Cardiac muscle cell (in vitro differentiated cells and primary cell): ENCODE measurements around the gene TM2D3. TPM values are rescaled to one million over a fixed set of nuclear protein-coding genes. Genes with fewer than 3 reads are reported as not detected.

Experiments
- DNase-seq, 2 donors: peaks; one replicate each; pipeline versions ENCODE4 v3.0.0 to v3.0.0-alpha.2; 2010 to 2017; ENCODE audit warnings: low read depth in 1 of 2, low spot score in 1 of 2
- H3K27ac ChIP-seq: fragments of 200-600 bp; sonication (generic); 2 replicates; pipeline ENCODE4 v1.5.1; 2016
- H3K27me3 ChIP-seq: fragments of 200-600 bp; sonication (generic); 2 replicates; pipeline ENCODE4 v1.6.0; 2016; ENCODE audit warnings: control low read depth
- H3K36me3 ChIP-seq: fragments of 200-600 bp; sonication (generic); 2 replicates; pipeline ENCODE4 v1.5.1; 2016; ENCODE audit warnings: control low read depth
- H3K4me1 ChIP-seq: fragments of 200-600 bp; sonication (generic); 2 replicates; pipeline ENCODE4 v1.8.1; 2017; ENCODE audit warnings: low read depth, mild to moderate bottlenecking, mixed run types
- H3K4me3 ChIP-seq: fragments of 200-600 bp; sonication (generic); 2 replicates; pipeline ENCODE4 v1.5.1; 2016; ENCODE audit warnings: mild to moderate bottlenecking
- H3K9me3 ChIP-seq: fragments of 200-600 bp; sonication (generic); 2 replicates; pipeline ENCODE4 v1.5.1; 2017; ENCODE audit warnings: low read depth, mild to moderate bottlenecking, control low read depth
- polyA plus RNA-seq: library from polyadenylated mRNA; unstranded; fragments of >200 nt; fragmentation: Nextera tagmentation; extraction: Ambion mirVana; gene quantifications from 2 replicates; pipeline ENCODE4 v1.2.1, GENCODE V29; 2016
- total RNA-seq: library from RNA; depleted of rRNA; stranded (reverse); fragments of >200 nt; gene quantifications from 2 replicates; pipeline ENCODE4 v1.2.3, GENCODE V29; 2016
- TF ChIP-seq, protein P1 (sequence below): IDR thresholded peaks from 2 replicates; pipeline ENCODE4 v1.5.1; 2012; ENCODE audit warnings: low read depth, mild to moderate bottlenecking, low read length

TM2D3 gene
- total and polyA plus RNA-seq, 2 experiments from 2014 or later, result 36.3 to 65.4 TPM

DNA sequence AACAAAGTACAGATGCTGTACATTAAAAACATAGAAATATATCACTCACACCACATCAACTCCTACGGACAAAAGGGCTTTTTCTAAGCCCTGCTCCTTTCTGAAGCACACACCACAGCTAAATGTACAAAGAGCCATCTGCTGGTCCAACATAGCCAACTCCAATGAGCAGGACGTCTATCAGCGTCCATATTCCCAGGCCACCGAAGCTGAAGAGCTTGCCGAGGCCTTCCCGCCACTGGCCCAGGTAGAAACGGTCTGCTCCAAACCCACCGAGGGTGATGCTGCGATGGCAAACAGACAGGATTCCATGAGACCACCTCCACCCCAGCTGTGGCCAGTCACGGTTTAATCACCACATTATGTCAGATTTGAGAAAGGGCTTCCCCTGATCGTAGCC, 9.8 kb downstream of the TM2D3 start:
- Histone ChIP-seq H3K9me3 (no peaks in the 10 kb centered on the region), H3K27me3 (no peaks in the 10 kb centered on the region), H3K36me3 (peaks cover 47% of the 10 kb centered on the region), H3K4me1 (peaks cover 1% of the 10 kb centered on the region), H3K4me3 (no peak overlapping the region), H3K27ac (no peak overlapping the region)
- TF ChIP-seq, protein P1, sequence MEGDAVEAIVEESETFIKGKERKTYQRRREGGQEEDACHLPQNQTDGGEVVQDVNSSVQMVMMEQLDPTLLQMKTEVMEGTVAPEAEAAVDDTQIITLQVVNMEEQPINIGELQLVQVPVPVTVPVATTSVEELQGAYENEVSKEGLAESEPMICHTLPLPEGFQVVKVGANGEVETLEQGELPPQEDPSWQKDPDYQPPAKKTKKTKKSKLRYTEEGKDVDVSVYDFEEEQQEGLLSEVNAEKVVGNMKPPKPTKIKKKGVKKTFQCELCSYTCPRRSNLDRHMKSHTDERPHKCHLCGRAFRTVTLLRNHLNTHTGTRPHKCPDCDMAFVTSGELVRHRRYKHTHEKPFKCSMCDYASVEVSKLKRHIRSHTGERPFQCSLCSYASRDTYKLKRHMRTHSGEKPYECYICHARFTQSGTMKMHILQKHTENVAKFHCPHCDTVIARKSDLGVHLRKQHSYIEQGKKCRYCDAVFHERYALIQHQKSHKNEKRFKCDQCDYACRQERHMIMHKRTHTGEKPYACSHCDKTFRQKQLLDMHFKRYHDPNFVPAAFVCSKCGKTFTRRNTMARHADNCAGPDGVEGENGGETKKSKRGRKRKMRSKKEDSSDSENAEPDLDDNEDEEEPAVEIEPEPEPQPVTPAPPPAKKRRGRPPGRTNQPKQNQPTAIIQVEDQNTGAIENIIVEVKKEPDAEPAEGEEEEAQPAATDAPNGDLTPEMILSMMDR, result peak; percentile 28
- DNase-seq, result peak in 1 of 2 donors; percentile 47

DNA sequence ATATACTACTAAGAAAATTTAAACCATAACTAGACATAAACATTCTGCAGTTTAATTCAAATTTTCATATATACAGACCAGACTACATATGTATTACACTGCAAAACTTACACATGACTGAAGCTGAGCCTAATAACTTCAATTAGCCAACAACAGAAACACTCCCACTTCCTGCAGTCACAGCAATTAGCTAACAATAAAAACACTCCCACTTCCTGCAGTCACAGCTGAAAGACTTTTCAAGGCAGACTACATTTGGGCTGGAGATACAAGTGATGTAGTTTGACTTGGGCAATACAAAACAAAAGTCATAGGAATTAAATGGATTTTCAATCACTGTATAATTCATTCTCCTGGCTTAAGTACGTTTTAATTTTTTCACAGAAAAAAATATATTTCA, 10.3 kb downstream of the TM2D3 start:
- no peak overlapping the region for H3K27ac ChIP-seq
- DNase-seq, result peak in 1 of 2 donors; percentile 86

DNA sequence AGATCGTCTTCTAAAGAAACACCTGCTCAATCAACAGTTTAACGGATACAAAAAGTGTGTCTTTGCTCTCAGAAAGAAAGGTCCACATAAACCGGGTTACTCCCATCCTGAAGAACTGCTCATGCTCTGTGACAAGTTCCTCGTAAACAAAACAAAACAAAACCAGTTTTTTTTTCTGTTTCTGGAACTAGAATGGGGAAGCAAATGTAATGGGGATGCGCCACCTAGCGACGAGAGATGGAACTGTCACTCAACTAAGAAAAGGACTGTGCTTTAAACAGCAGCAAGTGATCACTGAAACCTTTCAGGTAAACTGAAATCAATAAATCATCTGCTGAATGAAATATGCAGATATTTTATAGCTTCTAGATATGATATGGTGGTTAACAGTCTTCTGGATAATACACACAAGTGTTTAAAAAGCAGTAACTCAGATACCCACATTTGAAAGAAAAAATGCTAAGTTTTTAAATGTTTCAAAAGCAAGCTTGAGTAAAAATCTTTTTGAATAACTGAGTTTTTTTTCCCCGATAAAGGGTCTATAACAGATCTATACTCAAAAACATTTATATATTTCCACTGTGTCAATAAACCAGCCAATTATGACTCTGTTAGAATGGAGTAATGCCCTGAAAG, 10.9 kb downstream of the TM2D3 start:
- H3K9me3 ChIP-seq, result no peaks in the 10 kb centered on the region
- no peak overlapping the region for H3K27ac ChIP-seq
- H3K4me3 ChIP-seq, result no peak overlapping the region
- TF ChIP-seq, protein P1, result peak; percentile 93
- peak; percentile 70 to 84 for DNase-seq
- H3K4me1 ChIP-seq, result peaks cover 3% of the 10 kb centered on the region
- H3K27me3 ChIP-seq, result no peaks in the 10 kb centered on the region
- H3K36me3 ChIP-seq, result peaks cover 36% of the 10 kb centered on the region

More for the DNA sequence above, 10.3 kb downstream of the TM2D3 start:
- Histone ChIP-seq H3K4me1 (peaks cover 3% of the 10 kb centered on the region), H3K4me3 (no peak overlapping the region), H3K9me3 (no peaks in the 10 kb centered on the region), H3K27me3 (no peaks in the 10 kb centered on the region), H3K36me3 (peaks cover 42% of the 10 kb centered on the region)
- TF ChIP-seq, protein P1, result no peak

DNA sequence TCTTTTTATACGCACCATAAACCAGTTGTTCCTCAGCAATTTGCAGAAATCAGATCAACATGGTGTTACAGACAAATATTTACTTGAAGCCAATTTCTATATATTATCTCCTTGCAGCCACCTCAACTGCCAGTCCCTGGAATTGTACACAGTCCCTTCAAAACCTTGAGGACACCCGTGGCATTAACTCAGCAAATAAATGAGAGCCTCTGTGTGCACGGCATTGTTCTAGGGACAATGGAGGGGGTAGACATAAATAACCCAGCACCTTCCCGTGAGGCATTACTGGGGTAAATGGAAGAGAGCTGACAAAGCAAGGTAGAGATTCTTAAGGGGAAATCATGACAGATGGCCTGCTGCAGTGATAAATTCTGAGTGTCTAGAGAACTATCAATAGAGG, 12.5 kb downstream of the TM2D3 start:
- Histone ChIP-seq H3K4me3 (no peak overlapping the region), H3K27me3 (no peaks in the 10 kb centered on the region), H3K27ac (no peak overlapping the region), H3K4me1 (peaks cover 3% of the 10 kb centered on the region), H3K36me3 (peaks cover 27% of the 10 kb centered on the region), H3K9me3 (no peaks in the 10 kb centered on the region)
- DNase-seq, result no peak
- TF ChIP-seq, protein P1, result no peak

DNA sequence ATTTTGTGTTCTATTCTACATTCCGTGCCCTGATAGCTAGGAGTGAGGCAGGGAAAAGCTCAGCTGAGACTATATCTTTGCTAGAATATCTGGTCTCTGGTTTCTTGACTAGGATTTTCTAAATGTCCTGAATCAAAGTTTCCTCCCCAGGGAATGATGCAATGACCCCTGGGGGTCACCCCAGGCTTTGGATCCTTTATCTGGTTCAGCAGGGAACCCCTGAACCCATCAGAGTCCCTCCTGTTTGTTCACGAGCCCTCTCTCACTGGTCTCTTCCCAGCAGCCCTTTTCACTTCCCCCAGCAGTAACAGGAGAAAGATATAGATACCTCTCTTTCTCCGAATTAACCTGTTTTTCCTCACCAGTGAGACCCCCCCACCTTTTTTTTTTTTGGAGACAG, 14.3 kb downstream of the TM2D3 start:
- no peak for DNase-seq
- H3K27ac ChIP-seq, result peak overlapping the region; percentile 26
- H3K4me1 ChIP-seq, result peaks cover 3% of the 10 kb centered on the region

More for the DNA sequence above, 14.3 kb downstream of the TM2D3 start:
- Histone ChIP-seq H3K4me3 (no peak overlapping the region), H3K27me3 (no peaks in the 10 kb centered on the region), H3K9me3 (no peaks in the 10 kb centered on the region), H3K36me3 (peaks cover 13% of the 10 kb centered on the region)
- TF ChIP-seq, protein P1, result no peak
